SU-DHL-6 (cell line): Measurements from ENCODE around the gene RNF8.

Experiments used
- EZH2phosphoT487 ChIP-seq: fragments of 200-600 bp; sonication (generic), shearing (Covaris generic); conservative IDR thresholded peaks from 2 replicates; pipeline ENCODE4 v1.6.1; 2018; ENCODE audit warnings: mild to moderate bottlenecking, antibody characterized with exemption, low read length, moderate library complexity, mixed read lengths
- TF ChIP-seq, protein P1 (sequence below): fragments of 200-600 bp; sonication (generic); IDR thresholded peaks from one replicate; pipeline ENCODE4 v1.5.1; 2017; ENCODE audit warnings: antibody characterized with exemption, mild to moderate bottlenecking, low read length, moderate library complexity; ENCODE audit not compliant: insufficient read depth, poor library complexity, severe bottlenecking

DNA sequence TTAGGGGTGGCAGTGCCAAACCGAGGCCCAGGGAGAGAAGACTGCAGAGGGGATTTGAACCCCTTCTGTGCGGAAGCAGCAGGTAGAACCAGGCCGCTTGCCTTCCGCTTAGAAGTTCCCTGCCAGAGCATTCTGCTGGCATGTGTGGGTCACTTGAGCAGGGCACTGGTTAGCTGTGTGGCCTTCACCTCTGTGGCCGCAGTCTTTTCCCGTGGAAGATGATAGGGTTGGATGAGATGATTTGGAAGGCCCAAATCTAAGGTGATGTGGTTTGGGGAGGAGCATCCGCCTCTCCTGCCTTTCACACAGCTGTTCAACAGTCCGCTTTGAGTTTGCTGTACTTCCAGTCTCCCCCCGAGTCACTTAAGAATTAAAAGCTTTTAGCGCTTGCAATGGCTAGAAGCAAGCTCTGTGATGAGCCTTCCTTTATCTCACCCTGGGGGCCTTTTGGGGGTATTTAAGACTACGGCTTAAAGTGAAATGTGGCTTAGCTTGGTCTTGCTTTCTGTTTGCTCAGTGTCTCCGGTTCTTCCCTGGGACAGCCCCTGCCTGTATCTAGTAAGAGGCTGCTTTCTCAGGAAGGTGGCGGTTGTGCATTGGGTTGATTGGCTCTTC lies 80.0 kb downstream of the RNF8 start:
- TF ChIP-seq, protein P1, sequence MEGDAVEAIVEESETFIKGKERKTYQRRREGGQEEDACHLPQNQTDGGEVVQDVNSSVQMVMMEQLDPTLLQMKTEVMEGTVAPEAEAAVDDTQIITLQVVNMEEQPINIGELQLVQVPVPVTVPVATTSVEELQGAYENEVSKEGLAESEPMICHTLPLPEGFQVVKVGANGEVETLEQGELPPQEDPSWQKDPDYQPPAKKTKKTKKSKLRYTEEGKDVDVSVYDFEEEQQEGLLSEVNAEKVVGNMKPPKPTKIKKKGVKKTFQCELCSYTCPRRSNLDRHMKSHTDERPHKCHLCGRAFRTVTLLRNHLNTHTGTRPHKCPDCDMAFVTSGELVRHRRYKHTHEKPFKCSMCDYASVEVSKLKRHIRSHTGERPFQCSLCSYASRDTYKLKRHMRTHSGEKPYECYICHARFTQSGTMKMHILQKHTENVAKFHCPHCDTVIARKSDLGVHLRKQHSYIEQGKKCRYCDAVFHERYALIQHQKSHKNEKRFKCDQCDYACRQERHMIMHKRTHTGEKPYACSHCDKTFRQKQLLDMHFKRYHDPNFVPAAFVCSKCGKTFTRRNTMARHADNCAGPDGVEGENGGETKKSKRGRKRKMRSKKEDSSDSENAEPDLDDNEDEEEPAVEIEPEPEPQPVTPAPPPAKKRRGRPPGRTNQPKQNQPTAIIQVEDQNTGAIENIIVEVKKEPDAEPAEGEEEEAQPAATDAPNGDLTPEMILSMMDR = no peak
- no peak for TF ChIP-seq EZH2phosphoT487
